GM20431 (cell line): ENCODE data around the gene MEOX1.
"Not testable (repeated sequence)": the region's sequence is repeated elsewhere in the genome, so short reads cannot be mapped to it uniquely, and the experiment has no call there.

Experiments used
- in situ Hi-C: fragments of 300-500 bp; cut with MseI, MboI; formaldehyde crosslinking; loops from one replicate; pipeline ENCODE4 v1.15.0; 2020; ENCODE audit warnings: low sequenced_read_pairs; ENCODE audit not compliant: unreplicated experiment

Gene MEOX1

GRCh38 chr17:43661699-43662412, at the start of gene MEOX1:
Gene MEOX1, minus strand, starts transcription at chr17:43661922. Its CDS starts 388 bp downstream, at chr17:43661534.
- in situ Hi-C loops: no loop called here

- in situ Hi-C loops: no loop called here
Observed at GRCh38 chr17:43710101-43710500, 48.4 kb upstream of the MEOX1 start.

DNA sequence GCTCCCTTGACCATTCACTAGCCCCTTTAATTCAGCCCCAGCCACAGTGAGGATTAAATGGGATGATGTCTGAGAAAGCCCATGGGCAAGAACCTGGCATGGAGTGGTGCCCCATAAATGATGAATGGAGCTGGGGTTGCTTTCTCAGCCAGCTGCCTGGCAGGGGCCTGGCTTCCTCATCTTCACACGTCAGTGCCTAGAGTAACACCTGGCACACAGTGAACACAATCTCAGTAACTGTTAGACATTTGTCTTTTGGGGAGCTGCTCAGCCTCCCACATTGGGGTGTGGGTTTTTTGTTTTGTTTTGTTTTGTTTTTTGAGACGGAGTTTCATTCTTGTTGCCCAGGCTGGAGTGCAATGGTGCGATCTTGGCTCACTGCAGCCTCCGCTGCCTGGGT, 47.5 kb upstream of the MEOX1 start:
- in situ Hi-C loops: no loop called here

DNA sequence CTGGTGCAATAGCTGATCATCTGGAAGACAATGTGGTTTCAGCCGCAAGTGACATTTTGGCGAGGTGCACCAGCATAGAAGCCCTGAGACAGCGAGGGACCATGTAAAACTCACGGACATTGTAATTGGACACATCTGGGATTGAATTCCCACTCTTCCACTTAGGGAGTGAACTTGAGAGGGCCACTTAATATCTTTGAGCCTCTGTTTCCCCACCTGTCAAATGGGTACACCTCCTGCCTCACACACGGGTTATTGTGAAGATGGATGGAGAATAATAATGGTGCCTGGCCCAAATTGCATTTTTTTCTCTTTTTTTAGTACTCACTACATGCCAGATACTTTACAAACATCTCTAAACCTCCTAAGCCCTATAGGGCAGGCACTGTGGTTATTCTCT, 45.5 kb upstream of the MEOX1 start:
- in situ Hi-C loops: no loop called here

GRCh38 chr17:43706235-43706634, 44.5 kb upstream of the MEOX1 start:
- in situ Hi-C loops: no loop called here

DNA sequence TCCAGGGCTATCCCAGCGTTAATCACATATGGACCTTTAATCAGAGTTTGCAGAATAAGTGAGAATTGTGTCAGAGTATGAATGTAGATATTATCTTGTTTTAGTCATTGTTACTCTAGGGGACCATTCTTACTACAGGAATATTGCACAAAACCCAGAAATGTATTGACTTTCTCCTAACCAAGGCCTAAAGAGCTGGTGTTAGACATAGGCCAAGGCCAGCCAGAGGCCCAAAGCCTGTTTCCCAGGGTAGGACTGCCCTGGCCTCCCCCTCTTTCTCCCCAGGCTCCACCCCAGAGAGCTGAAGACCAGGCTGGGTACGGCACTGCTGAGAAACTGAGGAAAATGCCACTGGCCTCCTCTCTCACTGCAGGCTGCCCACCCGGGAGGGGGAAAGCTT, 41.9 kb upstream of the MEOX1 start:
- in situ Hi-C loops: no loop called here

- in situ Hi-C loops: no loop called here
Observed at GRCh38 chr17:43702637-43703036, 40.9 kb upstream of the MEOX1 start.

- in situ Hi-C loops: no loop called here
Observed at GRCh38 chr17:43701318-43701743, 39.6 kb upstream of the MEOX1 start.

DNA sequence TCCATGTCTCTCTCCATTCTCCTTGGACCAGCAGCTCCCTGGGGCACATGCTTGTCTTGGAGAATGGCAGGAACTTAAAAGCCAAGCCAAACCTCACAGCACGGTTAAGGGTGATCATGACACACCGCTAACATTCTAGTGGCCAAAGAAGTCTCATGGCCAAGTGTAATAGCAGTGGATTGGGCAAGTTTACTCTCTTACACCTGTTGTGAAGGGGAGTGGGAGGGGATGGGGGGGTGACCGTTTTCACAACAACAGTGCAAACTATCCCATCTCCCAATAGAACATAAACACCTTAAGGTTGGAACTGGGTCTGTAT, 37.7 kb upstream of the MEOX1 start:
- in situ Hi-C loops: no loop called here

DNA sequence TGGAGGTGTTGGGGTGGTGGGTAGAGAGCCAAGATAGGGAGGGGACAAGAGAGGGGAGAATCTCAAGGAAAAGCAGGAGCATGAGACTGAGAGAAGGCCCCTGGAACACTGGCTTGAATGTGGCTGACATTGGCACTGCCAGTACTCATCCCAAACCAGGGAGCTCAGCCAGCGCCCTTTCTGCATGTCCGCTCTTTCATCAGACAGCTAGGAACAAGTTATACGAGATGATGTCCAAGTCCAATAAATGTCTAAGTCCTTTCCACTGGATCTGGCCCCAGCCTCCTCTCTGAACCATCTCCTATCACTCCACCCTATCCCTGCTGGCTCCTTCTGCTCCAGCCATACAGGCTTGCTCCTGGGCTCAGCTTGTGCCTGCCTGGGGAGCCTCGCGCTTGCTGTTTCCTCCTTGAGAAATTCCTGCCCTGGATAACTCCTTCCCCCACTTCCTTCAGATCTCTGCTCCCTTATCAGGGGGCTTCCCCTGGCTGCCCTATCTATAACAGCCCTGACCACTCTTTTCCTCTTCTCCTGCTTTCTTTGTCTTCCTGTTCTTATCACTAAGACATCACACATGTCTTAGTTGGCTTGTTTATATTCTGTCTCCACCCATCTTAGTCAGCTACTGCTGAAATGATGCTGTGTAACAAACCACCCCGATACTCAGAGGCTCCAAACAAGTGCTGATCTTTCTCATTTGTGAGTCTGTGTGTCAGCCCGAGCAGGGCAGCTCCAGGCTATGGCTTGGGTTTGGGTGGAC, 37.1 kb upstream of the MEOX1 start:
- in situ Hi-C loops: no loop called here

DNA sequence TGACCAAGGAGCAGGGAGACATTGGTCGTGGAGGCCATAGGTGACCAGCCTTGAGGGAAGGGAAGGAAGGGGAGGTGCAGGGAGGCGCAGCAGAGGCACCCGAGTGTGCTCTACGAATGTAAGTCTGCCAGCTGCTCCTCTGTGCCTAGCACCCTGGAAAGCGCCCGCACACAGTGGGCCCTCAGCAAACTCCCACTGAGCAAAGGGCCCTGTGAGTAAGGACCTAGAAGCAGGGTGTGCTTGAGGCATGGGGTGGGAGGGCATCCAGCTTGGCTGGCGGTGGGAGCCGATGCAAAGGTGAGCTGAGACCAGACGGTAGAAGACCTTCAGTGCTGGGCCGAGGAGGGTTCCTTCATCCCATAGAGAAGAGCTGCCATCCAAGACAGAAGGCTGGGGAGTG, 36.2 kb upstream of the MEOX1 start:
- in situ Hi-C loops: no loop called here

DNA sequence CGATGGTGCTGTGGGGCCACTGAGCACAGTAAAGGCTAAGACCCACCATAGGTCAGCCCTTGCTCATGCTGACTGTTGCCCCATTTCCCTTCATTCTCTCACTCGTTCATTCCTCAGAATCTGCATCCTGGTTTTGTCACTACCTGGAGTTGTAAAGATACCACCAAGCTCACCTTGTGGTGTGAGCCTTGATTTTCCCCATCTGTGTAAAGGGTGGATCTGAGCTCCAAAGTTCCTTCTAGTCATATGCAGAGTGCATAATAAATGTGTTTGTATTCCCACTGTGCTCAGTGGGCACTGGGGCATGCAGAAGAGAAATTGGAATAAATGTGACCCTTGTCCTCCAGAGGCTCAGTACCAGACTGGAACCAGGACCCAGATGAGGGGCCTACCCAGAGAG, 35.2 kb upstream of the MEOX1 start:
- in situ Hi-C loops: no loop called here

DNA sequence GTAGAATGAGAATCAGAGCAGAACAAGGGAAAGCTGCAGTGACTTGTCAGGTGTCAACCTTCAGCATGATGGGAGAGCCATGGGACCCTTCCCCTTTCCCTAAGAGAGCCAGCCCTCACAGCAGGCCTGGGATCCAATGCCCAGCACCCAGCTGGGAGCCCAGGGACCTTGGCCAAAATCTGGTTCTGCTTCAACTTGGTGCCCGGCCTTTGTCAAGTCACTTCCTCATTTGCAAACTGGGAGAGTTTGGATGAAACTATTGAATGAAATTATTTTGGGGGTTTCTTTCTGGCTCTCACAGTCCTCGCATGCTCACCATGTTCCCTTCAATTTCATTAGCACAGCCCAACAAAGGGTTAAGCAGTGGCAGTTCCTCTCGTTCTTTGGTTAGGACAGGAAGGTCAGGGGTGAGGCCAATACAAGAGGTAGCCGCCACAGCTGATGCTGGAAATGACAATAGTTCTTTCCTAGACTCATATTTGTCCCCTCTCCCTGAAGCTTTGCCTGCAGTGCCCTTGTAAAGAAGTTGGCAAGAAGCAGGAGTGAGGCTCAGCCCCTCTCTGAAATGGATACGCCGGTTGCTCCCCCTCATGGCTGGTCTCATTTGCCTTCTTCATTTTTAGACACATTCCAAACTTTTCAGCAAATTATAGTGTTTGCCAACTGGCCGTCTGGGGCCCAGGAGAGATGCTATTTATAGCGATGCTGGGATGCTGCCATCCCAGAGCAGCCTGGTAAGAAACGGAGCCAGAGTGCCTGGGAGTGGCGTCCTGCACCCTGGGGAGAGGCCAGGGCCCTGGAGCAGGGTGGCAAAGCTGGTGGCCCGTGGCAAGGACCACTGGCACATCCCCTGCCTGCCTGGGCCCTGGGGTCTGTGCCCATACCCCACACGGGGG, 34.5 kb upstream of the MEOX1 start:
- in situ Hi-C loops: no loop called here

GRCh38 chr17:43694081-43694870, 32.6 kb upstream of the MEOX1 start:
- in situ Hi-C loops: loop anchor here (5.0 kb wide), 1 partner anchor 68 kb away; no protein-coding TSS in a partner anchor

GRCh38 chr17:43691317-43691693, 29.6 kb upstream of the MEOX1 start:
- in situ Hi-C loops: loop anchor here (5.0 kb wide), 1 partner anchor 71 kb away; no protein-coding TSS in a partner anchor

DNA sequence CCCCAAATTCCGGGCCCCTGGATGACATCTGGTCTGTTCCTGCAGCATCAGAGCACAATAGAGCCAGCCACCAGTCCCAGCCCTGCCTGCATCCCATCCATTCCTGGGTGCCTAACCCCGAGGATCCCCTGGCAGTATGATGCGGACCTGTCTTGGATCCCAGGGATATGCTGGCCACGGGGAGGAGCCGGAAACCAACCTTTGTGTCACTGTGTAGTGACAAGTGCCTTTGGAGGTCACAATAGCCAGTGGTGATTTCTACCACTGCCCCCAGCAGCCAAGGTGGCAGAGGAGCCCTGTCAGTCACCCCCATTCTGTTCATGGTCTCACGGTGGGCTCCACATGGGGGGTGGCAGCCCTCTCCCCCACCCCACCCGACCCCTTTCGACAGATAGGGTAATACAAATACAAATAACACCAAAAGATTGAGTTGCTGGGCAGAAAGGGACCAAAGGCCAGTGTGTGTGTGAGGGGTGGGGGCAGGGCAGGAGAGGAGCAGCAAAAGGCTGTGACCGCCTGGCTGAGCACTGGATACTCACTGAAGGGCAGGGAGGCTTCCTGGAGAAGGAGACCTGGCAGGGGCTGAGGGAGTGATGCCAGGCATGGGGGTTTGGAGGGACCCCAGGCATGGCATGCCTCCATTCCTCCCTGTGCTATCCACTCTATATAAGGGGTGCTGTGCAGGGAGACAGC, 29.0 kb upstream of the MEOX1 start:
- in situ Hi-C loops: loop anchor here (5.0 kb wide), 1 partner anchor 72 kb away; no protein-coding TSS in a partner anchor

GRCh38 chr17:43689814-43690213, 28.1 kb upstream of the MEOX1 start:
- in situ Hi-C loops: loop anchor here (5.0 kb wide), 1 partner anchor 72 kb away; no protein-coding TSS in a partner anchor

DNA sequence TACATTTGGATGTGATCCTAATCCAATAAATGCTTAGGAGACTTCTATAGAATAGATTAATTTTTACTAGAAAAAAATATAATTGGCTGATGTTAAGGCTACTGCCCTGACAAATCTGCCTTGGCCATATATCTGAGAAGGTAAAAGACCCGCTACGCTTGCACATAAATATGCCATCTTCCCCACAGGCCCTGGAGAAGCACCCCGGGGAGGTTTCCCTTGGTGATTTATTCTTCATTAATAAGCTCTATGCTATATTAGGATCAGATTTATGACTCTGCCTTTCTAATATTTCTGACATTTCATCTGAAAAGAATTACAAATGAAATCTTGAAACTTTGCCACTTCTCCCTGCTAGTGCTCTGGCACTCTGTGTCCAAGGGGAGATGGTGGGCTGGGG, 27.4 kb upstream of the MEOX1 start:
- in situ Hi-C loops: no loop called here

GRCh38 chr17:43686957-43687356, 25.2 kb upstream of the MEOX1 start:
- in situ Hi-C loops: not testable (repeated sequence)
